SK-N-SH (cell line): ENCODE results near the gene CRACR2A. TPM values are rescaled to one million over a fixed set of nuclear protein-coding genes. Genes with fewer than 3 reads are reported as not detected.

Source experiments
- CTCF ChIA-PET: fragments of 300-600, 350-600 bp; formaldehyde crosslinking; extraction: SDS; loops from one replicate; lab custom pipeline; 2021; lab: Yijun Ruan, JAX
- POLR2A ChIA-PET: fragments of 350-600 bp; sonication (Branson Sonifier 250); formaldehyde crosslinking; extraction: SDS; loops from one replicate; lab custom pipeline; 2020; ENCODE audit warnings: antibody characterized with exemption, inconsistent platforms; lab: Yijun Ruan, JAX
- DNase-seq: peaks from one replicate; pipeline ENCODE4 v3.0.0; 2012
- H2AFZ ChIP-seq: fragments of 200-600 bp; sonication (generic); 2 replicates; pipeline ENCODE4 v1.8.1; 2016; ENCODE audit warnings: antibody characterized with exemption, mild to moderate bottlenecking, low read depth
- H3F3A ChIP-seq: fragments of 200-600 bp; sonication (generic); replicated peaks from 2 replicates; pipeline ENCODE3; 2016; ENCODE audit warnings: antibody characterized with exemption, mild to moderate bottlenecking; ENCODE audit not compliant: insufficient read depth
- H3K27ac ChIP-seq, 2 experiments: fragments of 200-500 bp in 1 of 2; fragments of 200-600 bp in 1 of 2; sonication (Bioruptor generic) in 1 of 2; sonication (generic), shearing (Covaris generic) in 1 of 2; 2 replicates each; pipeline versions ENCODE4 v1.5.1 to v1.6.1; 2014 to 2016; ENCODE audit warnings: low read depth in 2 of 2, inconsistent platforms in 1 of 2, low read length in 1 of 2, mild to moderate bottlenecking in 1 of 2, mixed read lengths in 1 of 2
- H3K27me3 ChIP-seq: fragments of 200-600 bp; sonication (generic), shearing (Covaris generic); 2 replicates; pipeline ENCODE4 v1.6.1; 2016; ENCODE audit warnings: mixed run types; ENCODE audit not compliant: insufficient read depth
- H3K36me3 ChIP-seq, 2 experiments: fragments of 200-500 bp in 1 of 2; fragments of 200-600 bp in 1 of 2; sonication (Bioruptor generic) in 1 of 2; sonication (generic) in 1 of 2; replicated peaks in 1 of 2; 2 replicates each; pipeline versions ENCODE3 to v1.5.1; 2014 to 2016; ENCODE audit warnings: low read length in 1 of 2, mild to moderate bottlenecking in 1 of 2; ENCODE audit not compliant: insufficient read depth in 2 of 2, control insufficient read depth in 1 of 2
- H3K4me1 ChIP-seq, 2 experiments: fragments of 200-500 bp in 1 of 2; fragments of 200-600 bp in 1 of 2; sonication (Bioruptor generic) in 1 of 2; sonication (generic), shearing (Covaris generic) in 1 of 2; 2 replicates each; pipeline versions ENCODE4 v1.5.1 to v1.6.1; 2014 to 2016; ENCODE audit warnings: low read depth in 1 of 2, low read length in 1 of 2, mixed run types in 1 of 2; ENCODE audit not compliant: insufficient read depth in 2 of 2, control insufficient read depth in 1 of 2
- H3K4me2 ChIP-seq: fragments of 200-600 bp; sonication (generic), shearing (Covaris generic); 2 replicates; pipeline ENCODE4 v1.6.1; 2017; ENCODE audit warnings: mixed run types
- H3K4me3 ChIP-seq, 2 experiments: fragments of 200-500 bp in 1 of 2; fragments of 200-600 bp in 1 of 2; sonication (Bioruptor generic) in 1 of 2; sonication (generic), shearing (Covaris generic) in 1 of 2; 2 replicates each; pipeline versions ENCODE4 v1.5.1 to v1.8.1; 2014 to 2016; ENCODE audit warnings: low read depth in 2 of 2, inconsistent platforms in 1 of 2, low read length in 1 of 2, mild to moderate bottlenecking in 1 of 2, mixed read lengths in 1 of 2, moderate library complexity in 1 of 2
- H3K79me2 ChIP-seq: fragments of 200-600 bp; sonication (generic); 2 replicates; pipeline ENCODE4 v1.8.1; 2017; ENCODE audit warnings: mild to moderate bottlenecking; ENCODE audit not compliant: insufficient read depth
- H3K9ac ChIP-seq: fragments of 200-600 bp; sonication (generic); 2 replicates; pipeline ENCODE4 v1.6.1; 2017; ENCODE audit warnings: mixed run types
- H3K9me2 ChIP-seq: fragments of 200-600 bp; sonication (generic); 2 replicates; pipeline ENCODE4 v1.6.1; 2017; ENCODE audit warnings: mixed run types
- H3K9me3 ChIP-seq: fragments of 200-600 bp; sonication (generic); 2 replicates; pipeline ENCODE4 v1.6.1; 2017; ENCODE audit warnings: mixed run types, mild to moderate bottlenecking, moderate library complexity
- H4K20me1 ChIP-seq: fragments of 200-600 bp; sonication (generic); 2 replicates; pipeline ENCODE4 v1.6.1; 2017; ENCODE audit warnings: mild to moderate bottlenecking, mixed run types; ENCODE audit not compliant: insufficient read depth
- CHD2 ChIP-seq: fragments of 150-350 bp; IDR thresholded peaks from 2 replicates; pipeline ENCODE4 v1.6.1; 2018; ENCODE audit warnings: low read length; ENCODE audit not compliant: partially characterized antibody
- ELF1 ChIP-seq: IDR thresholded peaks from 2 replicates; pipeline ENCODE4 v1.4.0; 2012
- FOSL2 ChIP-seq: IDR thresholded peaks from 2 replicates; pipeline ENCODE4 v1.4.0; 2012; ENCODE audit warnings: low read depth, mild to moderate bottlenecking, moderate library complexity, borderline replicate concordance
- FOXM1 ChIP-seq: IDR thresholded peaks from 2 replicates; pipeline ENCODE4 v1.4.0; 2012; ENCODE audit warnings: low read depth, mild to moderate bottlenecking
- GABPA ChIP-seq: IDR thresholded peaks from 2 replicates; pipeline ENCODE4 v1.4.0; 2012; ENCODE audit warnings: low read depth, mild to moderate bottlenecking
- GATA2 ChIP-seq: sonication (generic); formaldehyde crosslinking; IDR thresholded peaks from 2 replicates; pipeline ENCODE4 v1.5.0; 2020; ENCODE audit warnings: mild to moderate bottlenecking, missing genetic modification reagents
- JUND ChIP-seq: IDR thresholded peaks from 2 replicates; pipeline ENCODE4 v1.4.0; 2012
- MEF2A ChIP-seq: IDR thresholded peaks from 2 replicates; pipeline ENCODE4 v1.4.0; 2012; ENCODE audit warnings: low read depth, borderline replicate concordance
- NRF1 ChIP-seq: IDR thresholded peaks from 2 replicates; pipeline ENCODE4 v1.6.1; 2012; ENCODE audit warnings: low read depth, mild to moderate bottlenecking, low read length
- POLR2AphosphoS5 ChIP-seq: IDR thresholded peaks from 2 replicates; pipeline ENCODE4 v1.6.1; 2012; ENCODE audit warnings: low read depth, low read length
- RAD21 ChIP-seq: IDR thresholded peaks from 2 replicates; pipeline ENCODE4 v1.6.1; 2012; ENCODE audit warnings: mild to moderate bottlenecking, low read length
- RCOR1 ChIP-seq: fragments of 150-350 bp; IDR thresholded peaks from 2 replicates; pipeline ENCODE4 v1.6.1; 2017; ENCODE audit warnings: antibody characterized with exemption, low read length
- RXRA ChIP-seq: IDR thresholded peaks from 2 replicates; pipeline ENCODE4 v1.4.0; 2012; ENCODE audit warnings: low read depth, mild to moderate bottlenecking, borderline replicate concordance
- SIN3A ChIP-seq: IDR thresholded peaks from 2 replicates; pipeline ENCODE4 v1.6.1; 2012; ENCODE audit warnings: low read depth, mild to moderate bottlenecking, low read length, moderate library complexity, borderline replicate concordance
- SMC3 ChIP-seq: IDR thresholded peaks from 2 replicates; pipeline ENCODE4 v1.6.1; 2012; ENCODE audit warnings: low read depth, low read length, improper control_type of control experiment
- TAF1 ChIP-seq: IDR thresholded peaks from 2 replicates; pipeline ENCODE4 v1.6.1; 2012; ENCODE audit warnings: low read depth, mild to moderate bottlenecking, low read length, moderate library complexity, borderline replicate concordance
- TEAD4 ChIP-seq: IDR thresholded peaks from 2 replicates; pipeline ENCODE4 v1.4.0; 2012; ENCODE audit warnings: mild to moderate bottlenecking, borderline replicate concordance; ENCODE audit not compliant: insufficient read depth
- YY1 ChIP-seq: IDR thresholded peaks from 2 replicates; pipeline ENCODE4 v1.4.0; 2012; ENCODE audit warnings: low read depth, mild to moderate bottlenecking
- WGBS: methylation state at CpG from one replicate; pipeline ENCODE4 v1.1.6; 2017; ENCODE audit warnings: low lambda C conversion rate; 5-methylcytosine and 5-hydroxymethylcytosine counted together
- polyA plus RNA-seq, 3 experiments: library from polyadenylated mRNA; depleted of rRNA; stranded (reverse); fragments of >200 nt; gene quantifications; 2 replicates each; pipeline ENCODE4 v1.2.3, GENCODE V29; 2012
- TF ChIP-seq, protein P1 (sequence below): IDR thresholded peaks from 2 replicates; pipeline ENCODE4 v1.4.0; 2012; ENCODE audit warnings: low read depth
- TF ChIP-seq, protein P2 (sequence below): fragments of 150-350 bp; IDR thresholded peaks from 2 replicates; pipeline ENCODE4 v1.6.1; 2017; ENCODE audit warnings: antibody characterized with exemption, low read length, low read depth, borderline replicate concordance
- TF ChIP-seq, protein P3 (sequence below): fragments of 150-350 bp; IDR thresholded peaks from 2 replicates; pipeline ENCODE4 v1.6.1; 2016; ENCODE audit warnings: mild to moderate bottlenecking, low read depth, low read length

CRACR2A gene
- polyA plus RNA-seq, 1 of the 3 experiments (the other 2 are of a cell fraction), result 0.12 TPM

DNA sequence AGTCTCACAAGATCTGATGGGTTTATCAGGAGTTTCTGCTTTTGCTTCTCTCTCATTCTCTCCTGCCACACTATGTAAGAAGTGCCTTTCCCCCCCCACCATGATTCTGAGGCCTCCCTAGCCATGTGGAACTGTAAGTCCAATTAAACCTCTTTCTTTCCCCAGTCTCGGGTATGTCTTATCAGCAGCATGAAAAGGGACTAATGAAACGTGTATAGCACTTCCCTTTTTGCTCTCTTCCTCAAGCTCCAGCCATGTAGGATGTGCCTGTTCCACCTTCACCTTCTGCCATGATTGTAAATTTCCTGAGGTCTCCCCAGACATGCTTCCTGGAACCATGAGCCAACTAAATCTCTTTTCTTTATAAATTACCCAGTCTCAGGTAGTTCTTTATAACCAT is 7.0 kb upstream of the CRACR2A start (continued):
- no peak for TF ChIP-seq SMC3
- TF ChIP-seq TEAD4, result no peak
- TF ChIP-seq, protein P1, sequence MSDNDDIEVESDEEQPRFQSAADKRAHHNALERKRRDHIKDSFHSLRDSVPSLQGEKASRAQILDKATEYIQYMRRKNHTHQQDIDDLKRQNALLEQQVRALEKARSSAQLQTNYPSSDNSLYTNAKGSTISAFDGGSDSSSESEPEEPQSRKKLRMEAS, result no peak
- TF ChIP-seq POLR2AphosphoS5, result no peak
- TF ChIP-seq ELF1, result no peak

DNA sequence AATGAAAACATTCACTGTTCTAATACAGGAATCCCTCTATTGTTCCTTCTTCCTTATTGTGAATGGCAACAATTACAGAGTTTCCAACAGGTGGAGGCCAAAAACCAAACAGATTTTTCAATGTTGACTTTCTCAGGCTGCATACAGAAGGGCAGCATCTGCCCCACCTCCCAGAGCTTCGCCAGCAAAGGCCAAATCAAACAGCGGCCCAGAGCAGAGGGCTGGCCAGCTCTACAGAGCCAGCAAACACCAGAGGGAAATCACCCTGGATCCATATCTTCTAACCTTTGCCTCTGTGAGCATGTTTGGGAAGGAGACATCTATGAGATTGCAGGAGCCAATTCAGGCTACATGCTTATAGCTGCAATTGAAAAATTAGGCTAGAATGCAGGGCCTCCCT is 4.4 kb upstream of the CRACR2A start:
- Histone ChIP-seq H3K4me3 (no peak overlapping the region), H3K27me3 (no peaks in the 10 kb centered on the region), H2AFZ (no peak overlapping the region), H3K79me2 (no peaks in the 10 kb centered on the region), H3K36me3 (no peaks in the 10 kb centered on the region), H3K9me3 (no peaks in the 10 kb centered on the region), H3K9me2 (no peaks in the 10 kb centered on the region), H3F3A (no peaks in the 10 kb centered on the region), H3K4me2 (no peak overlapping the region), H3K27ac (no peak overlapping the region), H4K20me1 (no peaks in the 10 kb centered on the region), H3K9ac (no peak overlapping the region), H3K4me1 (peaks cover 0 to 2% of the 10 kb centered on the region in 2 experiments; a peak in 1 of 4 replicates)
- ChIA-PET POLR2A (no interaction called here), CTCF (interaction anchor here (1.4 to 2.0 kb wide), 3 partner anchors 20 to 458 kb away, joined by 4 to 11 read pairs (median 9); no protein-coding TSS in a partner anchor)
- WGBS, result 21% methylated on average over 2 of the region's 2 CpGs
- DNase-seq, result no peak
- no peak for TF ChIP-seq RXRA
- TF ChIP-seq, protein P1, result no peak
- TF ChIP-seq SIN3A, result no peak
- no peak for TF ChIP-seq MEF2A
- TF ChIP-seq NRF1, result no peak
- no peak for TF ChIP-seq TAF1
- TF ChIP-seq GATA2 (CRISPR knock-in tag), result no peak
- no peak for TF ChIP-seq JUND
- TF ChIP-seq, protein P2, sequence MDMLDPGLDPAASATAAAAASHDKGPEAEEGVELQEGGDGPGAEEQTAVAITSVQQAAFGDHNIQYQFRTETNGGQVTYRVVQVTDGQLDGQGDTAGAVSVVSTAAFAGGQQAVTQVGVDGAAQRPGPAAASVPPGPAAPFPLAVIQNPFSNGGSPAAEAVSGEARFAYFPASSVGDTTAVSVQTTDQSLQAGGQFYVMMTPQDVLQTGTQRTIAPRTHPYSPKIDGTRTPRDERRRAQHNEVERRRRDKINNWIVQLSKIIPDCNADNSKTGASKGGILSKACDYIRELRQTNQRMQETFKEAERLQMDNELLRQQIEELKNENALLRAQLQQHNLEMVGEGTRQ, result no peak
- no peak for TF ChIP-seq FOSL2
- TF ChIP-seq POLR2AphosphoS5, result no peak
- TF ChIP-seq GABPA, result no peak
- no peak for TF ChIP-seq RAD21
- no peak for TF ChIP-seq YY1
- TF ChIP-seq CHD2, result no peak
- no peak for TF ChIP-seq FOXM1
- TF ChIP-seq, protein P3, sequence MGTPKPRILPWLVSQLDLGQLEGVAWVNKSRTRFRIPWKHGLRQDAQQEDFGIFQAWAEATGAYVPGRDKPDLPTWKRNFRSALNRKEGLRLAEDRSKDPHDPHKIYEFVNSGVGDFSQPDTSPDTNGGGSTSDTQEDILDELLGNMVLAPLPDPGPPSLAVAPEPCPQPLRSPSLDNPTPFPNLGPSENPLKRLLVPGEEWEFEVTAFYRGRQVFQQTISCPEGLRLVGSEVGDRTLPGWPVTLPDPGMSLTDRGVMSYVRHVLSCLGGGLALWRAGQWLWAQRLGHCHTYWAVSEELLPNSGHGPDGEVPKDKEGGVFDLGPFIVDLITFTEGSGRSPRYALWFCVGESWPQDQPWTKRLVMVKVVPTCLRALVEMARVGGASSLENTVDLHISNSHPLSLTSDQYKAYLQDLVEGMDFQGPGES, result no peak
- no peak for TF ChIP-seq RCOR1
- TF ChIP-seq ELF1, result no peak
